HepG2 (cell line): ENCODE results near the gene SRP9. TPM values are rescaled to one million over a fixed set of nuclear protein-coding genes. Genes with fewer than 3 reads are reported as not detected.

Source experiments
- GMEB2 ChIP-seq: IDR thresholded peaks from 2 replicates; pipeline ENCODE4 v1.6.1; 2016; ENCODE audit warnings: missing biosample characterization, missing genetic modification reagents, low read depth
- HINFP ChIP-seq: sonication (generic); formaldehyde crosslinking; IDR thresholded peaks from 2 replicates; pipeline ENCODE4 v1.4.0; 2020; ENCODE audit warnings: low read depth, mild to moderate bottlenecking, missing genetic modification reagents
- IRX3 ChIP-seq: sonication (generic); formaldehyde crosslinking; IDR thresholded peaks from 2 replicates; pipeline ENCODE4 v1.8.1; 2023; ENCODE audit warnings: mild to moderate bottlenecking, low read depth, missing genetic modification reagents, borderline replicate concordance
- MATR3 ChIP-seq: sonication (generic); formaldehyde crosslinking; IDR thresholded peaks from 2 replicates; pipeline ENCODE4 v1.4.0; 2020; ENCODE audit warnings: missing genetic modification reagents
- SKI ChIP-seq: fragments of 450-650 bp; IDR thresholded peaks from one replicate; pipeline ENCODE4 v1.6.1; 2018; ENCODE audit warnings: mild to moderate bottlenecking; ENCODE audit not compliant: partially characterized antibody
- SYNCRIP ChIP-seq: fragments of 200-400 bp; formaldehyde crosslinking; IDR thresholded peaks from 2 replicates; pipeline ENCODE4 v1.6.1; 2018; ENCODE audit warnings: mild to moderate bottlenecking, low read depth, low read length; ENCODE audit not compliant: insufficient read depth
- UBTF ChIP-seq: sonication (generic); formaldehyde crosslinking; IDR thresholded peaks from 2 replicates; pipeline ENCODE4 v1.4.0; 2020; ENCODE audit warnings: mild to moderate bottlenecking, missing genetic modification reagents
- ZBTB40 ChIP-seq, 2 experiments: fragments of 450-650 bp in 1 of 2; sonication (generic) in 1 of 2; formaldehyde crosslinking in 1 of 2; IDR thresholded peaks; 2 replicates each; pipeline versions ENCODE4 v1.6.1 to v1.8.0; 2016 to 2022; ENCODE audit warnings: antibody characterized with exemption in 1 of 2, mild to moderate bottlenecking in 1 of 2, missing genetic modification reagents in 1 of 2
- ZMAT3 ChIP-seq: sonication (generic); formaldehyde crosslinking; conservative IDR thresholded peaks from 2 replicates; pipeline ENCODE4 v1.7.0; 2021; ENCODE audit warnings: missing genetic modification reagents
- ZNF451 ChIP-seq: sonication (generic); formaldehyde crosslinking; IDR thresholded peaks from 2 replicates; pipeline ENCODE4 v1.5.0; 2020; ENCODE audit warnings: mild to moderate bottlenecking, missing genetic modification reagents
- ZNF576 ChIP-seq: sonication (generic); formaldehyde crosslinking; IDR thresholded peaks from 2 replicates; pipeline ENCODE4 v1.4.0; 2020; ENCODE audit warnings: mild to moderate bottlenecking, missing genetic modification reagents
- ZZZ3 ChIP-seq: sonication (generic); formaldehyde crosslinking; IDR thresholded peaks from 2 replicates; pipeline ENCODE4 v1.4.0; 2020; ENCODE audit warnings: missing genetic modification reagents, mild to moderate bottlenecking, borderline replicate concordance
- polyA plus RNA-seq, 8 experiments: library from polyadenylated mRNA; depleted of rRNA in 3 of 8; stranded (reverse) in 7 of 8; unstranded in 1 of 8; fragments of >200 nt; fragmentation: Illumina TruSeq in 4 of 8; extraction: Trizol in 4 of 8; gene quantifications; 2 replicates each; pipeline versions ENCODE4 v1.2.1 to v1.2.3, GENCODE V29; 2011 to 2016; ENCODE audit warnings: low read depth in 4 of 8, missing spikeins in 1 of 8, mixed read lengths in 1 of 8; ENCODE audit not compliant: insufficient read depth in 1 of 8
- total RNA-seq, 5 experiments: library from RNA; depleted of rRNA; stranded (reverse); fragments of >200 nt; fragmentation: Illumina TruSeq; extraction: Trizol; gene quantifications; 2 replicates each; pipeline ENCODE4 v1.2.3, GENCODE V29; 2016; ENCODE audit warnings: low read depth in 1 of 5

Gene SRP9
- total and polyA plus RNA-seq, 2 of the 13 experiments (the other 11 are each of a cell fraction or from before 2014, with no cell fraction given): 251 to 307 TPM

GRCh38 chr1:225777583-225778336, at the start of gene SRP9 (continued):
- TF ChIP-seq ZBTB40 (IDR thresholded peaks at IDR 0.05) (no peak), ZBTB40 (CRISPR knock-in tag; IDR thresholded peaks at IDR 0.05) (peak; percentile 59), ZZZ3 (CRISPR knock-in tag) (peak; percentile 24; the same call in 1 of the 2 replicates), ZNF576 (no peak), SKI (peak; percentile 41), UBTF (CRISPR knock-in tag) (peak; percentile 88), MATR3 (no peak), SYNCRIP (no peak), ZMAT3 (peak; percentile 58; the same call in 1 of the 2 replicates), ZNF451 (no peak), IRX3 (CRISPR knock-in tag) (no peak), GMEB2 (0 out of 2 replicates have a peak, but pooled peaks have one; percentile 24), HINFP (peak; percentile 87)
